Neural progenitor cell (in vitro differentiated cells): Measurements from ENCODE around the gene CD58. TPM values are rescaled to one million over a fixed set of nuclear protein-coding genes. Genes with fewer than 3 reads are reported as not detected.

ENCODE experiments used
- DNase-seq: peaks from one replicate; pipeline ENCODE4 v3.0.0-alpha.2; 2016; ENCODE audit warnings: low spot score
- H2AFZ ChIP-seq: fragments of 200-600 bp; sonication (generic); replicated peaks from 2 replicates; pipeline ENCODE4 v1.6.1; 2016; ENCODE audit warnings: antibody characterized with exemption
- H3F3A ChIP-seq: fragments of 200-600 bp; sonication (generic); 2 replicates; pipeline ENCODE4 v1.6.1; 2016; ENCODE audit warnings: antibody characterized with exemption, low read depth
- H3K27ac ChIP-seq: fragments of 200-600 bp; sonication (generic); 2 replicates; pipeline ENCODE4 v1.5.1; 2016; ENCODE audit warnings: mild to moderate bottlenecking
- H3K27me3 ChIP-seq: fragments of 200-600 bp; sonication (generic); 2 replicates; pipeline ENCODE4 v1.6.1; 2016; ENCODE audit warnings: mild to moderate bottlenecking, moderate library complexity
- H3K36me3 ChIP-seq: fragments of 200-600 bp; sonication (generic); 2 replicates; pipeline ENCODE4 v1.5.1; 2016
- H3K4me1 ChIP-seq: fragments of 200-600 bp; sonication (generic); 2 replicates; pipeline ENCODE4 v1.6.1; 2016; ENCODE audit warnings: mixed run types
- H3K4me2 ChIP-seq: fragments of 200-600 bp; sonication (generic); 2 replicates; pipeline ENCODE4 v1.6.1; 2016
- H3K4me3 ChIP-seq: fragments of 200-600 bp; sonication (generic); 2 replicates; pipeline ENCODE4 v1.5.1; 2016
- H3K79me2 ChIP-seq: fragments of 200-600 bp; sonication (generic); 2 replicates; pipeline ENCODE4 v1.6.1; 2016; ENCODE audit warnings: low read depth
- H3K9ac ChIP-seq: fragments of 200-600 bp; sonication (generic); 2 replicates; pipeline ENCODE4 v1.6.1; 2016
- H3K9me3 ChIP-seq: fragments of 200-600 bp; sonication (generic); 2 replicates; pipeline ENCODE4 v1.5.1; 2016; ENCODE audit warnings: low read depth
- H4K20me1 ChIP-seq: fragments of 200-600 bp; sonication (generic); 2 replicates; pipeline ENCODE4 v1.6.1; 2016; ENCODE audit warnings: low read depth
- H3K27ac Mint-ChIP-seq: 3 replicates; pipeline ENCODE4 v1.8.0; 2021; ENCODE audit warnings: mixed read lengths
- H3K27me3 Mint-ChIP-seq: 2 replicates; pipeline ENCODE4 v1.8.0; 2022; ENCODE audit warnings: low read depth, mild to moderate bottlenecking, inconsistent platforms, moderate library complexity, mixed read lengths; ENCODE audit not compliant: insufficient read depth
- H3K36me3 Mint-ChIP-seq: 3 replicates; pipeline ENCODE4 v1.8.0; 2021; ENCODE audit warnings: mixed read lengths
- H3K4me1 Mint-ChIP-seq: 3 replicates; pipeline ENCODE4 v1.8.0; 2021; ENCODE audit warnings: mixed read lengths
- H3K4me3 Mint-ChIP-seq: 3 replicates; pipeline ENCODE4 v1.8.0; 2021; ENCODE audit warnings: mild to moderate bottlenecking, moderate library complexity, mixed read lengths
- H3K9me3 Mint-ChIP-seq: 3 replicates; pipeline ENCODE4 v1.8.0; 2020; ENCODE audit warnings: mixed read lengths
- CTCF ChIP-seq: fragments of 200-600 bp; sonication (generic); IDR thresholded peaks from 2 replicates; pipeline ENCODE4 v1.5.1; 2017; ENCODE audit warnings: antibody characterized with exemption, mild to moderate bottlenecking
- EZH2 ChIP-seq: fragments of 200-600 bp; sonication (generic); IDR thresholded peaks from 2 replicates; pipeline ENCODE4 v1.6.1; 2017; ENCODE audit warnings: antibody characterized with exemption, mild to moderate bottlenecking, moderate library complexity
- EZH2phosphoT487 ChIP-seq: fragments of 200-600 bp; sonication (generic); IDR thresholded peaks from 2 replicates; pipeline ENCODE4 v1.6.1; 2017; ENCODE audit warnings: antibody characterized with exemption
- total RNA-seq: library from RNA; depleted of rRNA; stranded (reverse); fragments of >200 nt; gene quantifications from 2 replicates; pipeline ENCODE4 v1.2.3, GENCODE V29; 2015; ENCODE audit warnings: low replicate concordance

The CD58 gene
- total RNA-seq, 1 donor from 2014 or later, result 14.6 TPM

- no peaks in the 10 kb centered on the region for H3K4me1 Mint-ChIP-seq
- H3K9me3 ChIP-seq, result no peaks in the 10 kb centered on the region
- peaks cover 9% of the 10 kb centered on the region for H3K36me3 Mint-ChIP-seq
- H3F3A ChIP-seq, result no peaks in the 10 kb centered on the region
- no peaks in the 10 kb centered on the region for H4K20me1 ChIP-seq
- H3K27me3 ChIP-seq, result no peaks in the 10 kb centered on the region
- peaks cover 2% of the 10 kb centered on the region for H3K27me3 Mint-ChIP-seq
- no peaks in the 10 kb centered on the region for H3K9me3 Mint-ChIP-seq
- no peak overlapping the region for H3K27ac ChIP-seq
- no peaks in the 10 kb centered on the region for H3K4me1 ChIP-seq
- H3K36me3 ChIP-seq, result no peaks in the 10 kb centered on the region
- no peak overlapping the region for H3K9ac ChIP-seq
- no peak for DNase-seq
- H3K79me2 ChIP-seq, result no peaks in the 10 kb centered on the region
- H2AFZ ChIP-seq, result no peak overlapping the region
- no peak overlapping the region for H3K4me3 Mint-ChIP-seq
- no peak overlapping the region for H3K4me2 ChIP-seq
- TF ChIP-seq CTCF (no peak), EZH2phosphoT487 (no peak), EZH2 (no peak)
- H3K4me3 ChIP-seq, result no peak overlapping the region
- H3K27ac Mint-ChIP-seq, result no peak overlapping the region
Measured at GRCh38 chr1:116544588-116545358, 26.1 kb downstream of the CD58 start.

- no peak for DNase-seq
- Histone ChIP-seq H3F3A (no peaks in the 10 kb centered on the region), H3K9me3 (no peaks in the 10 kb centered on the region), H3K27ac (no peak overlapping the region), H3K27me3 (no peaks in the 10 kb centered on the region), H3K4me3 (no peak overlapping the region), H3K36me3 (no peaks in the 10 kb centered on the region), H3K4me2 (no peak overlapping the region), H3K4me1 (no peaks in the 10 kb centered on the region), H4K20me1 (no peaks in the 10 kb centered on the region), H2AFZ (no peak overlapping the region), H3K9ac (no peak overlapping the region), H3K79me2 (no peaks in the 10 kb centered on the region)
- Mint-ChIP-seq H3K4me1 (no peaks in the 10 kb centered on the region), H3K9me3 (no peaks in the 10 kb centered on the region), H3K4me3 (no peak overlapping the region), H3K36me3 (peaks cover 23% of the 10 kb centered on the region), H3K27me3 (peaks cover 2% of the 10 kb centered on the region), H3K27ac (no peak overlapping the region)
- TF ChIP-seq CTCF (no peak), EZH2phosphoT487 (no peak), EZH2 (no peak)
Measured at GRCh38 chr1:116540088-116540487, 30.7 kb downstream of the CD58 start.

- Histone ChIP-seq H4K20me1 (no peaks in the 10 kb centered on the region), H3K27ac (no peak overlapping the region), H3F3A (no peaks in the 10 kb centered on the region), H3K79me2 (no peaks in the 10 kb centered on the region), H3K36me3 (no peaks in the 10 kb centered on the region), H3K4me3 (no peak overlapping the region), H2AFZ (no peak overlapping the region), H3K27me3 (no peaks in the 10 kb centered on the region), H3K9ac (no peak overlapping the region), H3K4me2 (no peak overlapping the region), H3K4me1 (no peaks in the 10 kb centered on the region), H3K9me3 (no peaks in the 10 kb centered on the region)
- Mint-ChIP-seq H3K36me3 (peaks cover 32% of the 10 kb centered on the region), H3K9me3 (no peaks in the 10 kb centered on the region), H3K4me3 (no peak overlapping the region), H3K4me1 (no peaks in the 10 kb centered on the region), H3K27me3 (peaks cover 2% of the 10 kb centered on the region), H3K27ac (no peak overlapping the region)
- DNase-seq, result no peak
- TF ChIP-seq EZH2 (no peak), EZH2phosphoT487 (no peak), CTCF (no peak)
Measured at GRCh38 chr1:116538544-116538943, 32.3 kb downstream of the CD58 start.
